Thyroid gland (tissue), 4 donors: Measurements from ENCODE around the gene SLC12A8.

Experiments
- POLR2A ChIP-seq, 2 donors: fragments of 450-650 bp; IDR thresholded peaks; one replicate each; pipeline ENCODE4 v1.6.1; 2017; ENCODE audit warnings: antibody characterized with exemption in 2 of 2, mild to moderate bottlenecking in 2 of 2, moderate library complexity in 1 of 2
- TF ChIP-seq, protein P1 (sequence below), 6 experiments: fragments of 200-600 bp in 3 of 6; fragments of 450-650 bp in 3 of 6; sonication (generic) in 3 of 6; IDR thresholded peaks; one replicate each; pipeline ENCODE4 v1.5.1; 2016 to 2019; ENCODE audit warnings: antibody characterized with exemption in 6 of 6, mild to moderate bottlenecking in 2 of 6, inconsistent platforms in 1 of 6, moderate library complexity in 1 of 6

DNA sequence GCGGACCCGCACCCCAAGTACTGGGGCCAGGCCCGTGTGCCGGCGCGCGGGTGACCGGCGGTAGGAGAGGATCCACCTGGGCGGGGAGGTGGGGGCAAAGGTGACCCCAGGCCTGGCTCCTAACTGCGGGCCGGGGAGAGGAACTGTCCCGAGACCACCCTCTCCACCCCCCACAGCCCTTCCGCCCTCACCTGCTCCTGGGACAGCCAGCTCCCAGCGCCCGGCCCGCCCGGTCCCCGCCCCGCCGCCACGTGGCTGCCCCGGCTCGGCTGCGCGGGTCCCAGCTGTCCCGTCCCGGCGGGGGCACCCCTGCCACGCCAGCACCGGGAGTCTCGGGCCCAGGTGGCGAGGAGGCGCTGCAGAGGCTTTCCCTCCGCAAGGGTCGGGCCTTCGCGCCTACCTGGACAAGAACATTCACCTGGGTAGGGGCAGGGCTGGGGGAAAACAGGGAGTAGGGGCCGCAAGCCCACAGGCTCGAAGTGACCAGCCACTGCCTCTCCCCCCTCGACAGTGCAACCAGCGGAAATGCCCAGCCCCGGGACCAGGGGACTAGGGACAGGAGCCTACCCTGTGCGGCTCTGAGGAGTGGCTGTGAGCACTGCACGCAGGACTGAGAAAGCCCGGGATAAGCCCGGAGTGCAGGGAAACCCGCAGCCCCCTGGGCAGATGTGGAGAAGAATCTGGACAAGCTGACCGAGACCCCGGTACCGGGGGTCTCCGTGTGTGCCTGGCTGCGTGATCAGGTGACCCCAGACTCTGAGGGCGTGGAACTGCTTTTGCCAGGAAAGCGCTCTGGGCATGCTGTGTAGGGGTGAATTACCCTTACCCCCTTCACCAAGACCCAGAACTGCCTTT, at the start of gene SLC12A8:
- TF ChIP-seq, protein P1, sequence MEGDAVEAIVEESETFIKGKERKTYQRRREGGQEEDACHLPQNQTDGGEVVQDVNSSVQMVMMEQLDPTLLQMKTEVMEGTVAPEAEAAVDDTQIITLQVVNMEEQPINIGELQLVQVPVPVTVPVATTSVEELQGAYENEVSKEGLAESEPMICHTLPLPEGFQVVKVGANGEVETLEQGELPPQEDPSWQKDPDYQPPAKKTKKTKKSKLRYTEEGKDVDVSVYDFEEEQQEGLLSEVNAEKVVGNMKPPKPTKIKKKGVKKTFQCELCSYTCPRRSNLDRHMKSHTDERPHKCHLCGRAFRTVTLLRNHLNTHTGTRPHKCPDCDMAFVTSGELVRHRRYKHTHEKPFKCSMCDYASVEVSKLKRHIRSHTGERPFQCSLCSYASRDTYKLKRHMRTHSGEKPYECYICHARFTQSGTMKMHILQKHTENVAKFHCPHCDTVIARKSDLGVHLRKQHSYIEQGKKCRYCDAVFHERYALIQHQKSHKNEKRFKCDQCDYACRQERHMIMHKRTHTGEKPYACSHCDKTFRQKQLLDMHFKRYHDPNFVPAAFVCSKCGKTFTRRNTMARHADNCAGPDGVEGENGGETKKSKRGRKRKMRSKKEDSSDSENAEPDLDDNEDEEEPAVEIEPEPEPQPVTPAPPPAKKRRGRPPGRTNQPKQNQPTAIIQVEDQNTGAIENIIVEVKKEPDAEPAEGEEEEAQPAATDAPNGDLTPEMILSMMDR (IDR thresholded peaks at IDR 0.05): no peak
- TF ChIP-seq POLR2A (IDR thresholded peaks at IDR 0.05): peak in 1 of 2 donors; percentile 44
